H1 (cell line): Measurements from ENCODE around the gene AASDHPPT. TPM values are rescaled to one million over a fixed set of nuclear protein-coding genes. Genes with fewer than 3 reads are reported as not detected.

Source experiments
- ASH2L ChIP-seq: fragments of 200-600, 300-600 bp; sonication (generic); IDR thresholded peaks from one replicate; pipeline ENCODE4 v1.7.1; 2017; ENCODE audit warnings: low read length
- POU5F1 ChIP-seq: IDR thresholded peaks from 2 replicates; pipeline ENCODE4 v1.6.1; 2011; ENCODE audit warnings: low read depth, mild to moderate bottlenecking, low read length, moderate library complexity
- RBBP5 ChIP-seq: IDR thresholded peaks from 2 replicates; pipeline ENCODE4 v1.7.1; 2012; ENCODE audit warnings: low read depth, mild to moderate bottlenecking, inconsistent platforms, low read length, moderate library complexity, borderline replicate concordance
- SUZ12 ChIP-seq: fragments of 200-600 bp; sonication (generic); IDR thresholded peaks from 2 replicates; pipeline ENCODE4 v1.6.1; 2012; ENCODE audit warnings: mild to moderate bottlenecking, inconsistent platforms, low read length, moderate library complexity, mixed read lengths
- TEAD4 ChIP-seq: IDR thresholded peaks from 2 replicates; pipeline ENCODE4 v1.6.1; 2012; ENCODE audit warnings: low read depth, low read length, inconsistent platforms, mixed read lengths
- polyA plus RNA-seq, 7 experiments: library from polyadenylated mRNA; depleted of rRNA in 3 of 7; stranded (reverse) in 5 of 7; unstranded in 2 of 7; fragments of >200 nt in 5 of 7; fragments of 200-250 nt in 2 of 7; gene quantifications; 1 replicate in 5 of 7; 2 replicates in 1 of 7; 4 replicates in 1 of 7; pipeline versions ENCODE4 v1.2.1 to v1.2.3, GENCODE V29; 2011 to 2013; ENCODE audit warnings: missing spikeins in 2 of 7, mixed read lengths in 2 of 7
- total RNA-seq: library from RNA; stranded (reverse); fragmentation: NEBNext Ultra II Directional; extraction: Animal tissue kit (Norgen Biotek cat#: 25700); gene quantifications from 2 replicates; pipeline ENCODE4 v1.2.1, GENCODE V29; 2021

The AASDHPPT gene
- total and polyA plus RNA-seq, 2 of the 8 experiments (the other 6 are each of a cell fraction or from before 2014, with no cell fraction given), result 15.7 to 42.2 TPM

- TF ChIP-seq TEAD4 (no peak), ASH2L (no peak), POU5F1 (no peak), RBBP5 (no peak), SUZ12 (no peak)
These were observed 29.8 kb upstream of the AASDHPPT start (continued) for GRCh38 chr11:106047631-106048030.
